Naive thymus-derived CD8-positive, alpha-beta T cell (primary cell): Measurements from ENCODE around the gene CAPZA1. TPM values are rescaled to one million over a fixed set of nuclear protein-coding genes. Genes with fewer than 3 reads are reported as not detected.

Experiments used
- ATAC-seq, 2 donors: fragments of 150-1000 bp; cut with Tn5 transposase in 1 of 2; sonication (Bioruptor Pico), chemical (Tn5 transposase) in 1 of 2; 1 replicate in 1 of 2; 2 replicates in 1 of 2; pipeline ENCODE4 v1.10.0; 2021; ENCODE audit warnings: mild to moderate bottlenecking in 2 of 2, moderate library complexity in 2 of 2
- POLR2A ChIA-PET: fragments of 350-600 bp; sonication (Branson Sonifier 250); formaldehyde crosslinking; loops from one replicate; lab custom pipeline; 2021; ENCODE audit warnings: antibody characterized with exemption; lab: Charles Lee
- DNase-seq, 10 donors: peaks; one replicate each; pipeline versions ENCODE4 v3.0.0 to v3.0.0-alpha.2; 2020 to 2022
- H3K27ac Mint-ChIP-seq, 10 donors: one replicate each; pipeline ENCODE4 v1.8.0; 2020 to 2022; ENCODE audit warnings: mild to moderate bottlenecking in 10 of 10, mixed read lengths in 10 of 10, moderate library complexity in 4 of 10, inconsistent platforms in 1 of 10
- H3K27me3 Mint-ChIP-seq, 5 donors: one replicate each; pipeline ENCODE4 v1.8.0; 2021 to 2022; ENCODE audit warnings: mixed read lengths in 5 of 5
- H3K36me3 Mint-ChIP-seq, 3 donors: one replicate each; pipeline ENCODE4 v1.8.0; 2020 to 2022; ENCODE audit warnings: mixed read lengths in 3 of 3, mild to moderate bottlenecking in 2 of 3, inconsistent platforms in 1 of 3
- H3K4me1 Mint-ChIP-seq, 4 donors: one replicate each; pipeline ENCODE4 v1.8.0; 2021 to 2022; ENCODE audit warnings: mixed read lengths in 4 of 4
- H3K4me3 Mint-ChIP-seq, 10 donors: one replicate each; pipeline ENCODE4 v1.8.0; 2020 to 2022; ENCODE audit warnings: mild to moderate bottlenecking in 10 of 10, mixed read lengths in 10 of 10, moderate library complexity in 6 of 10, inconsistent platforms in 1 of 10
- H3K9me3 Mint-ChIP-seq, 9 donors: one replicate each; pipeline ENCODE4 v1.8.0; 2020 to 2022; ENCODE audit warnings: mixed read lengths in 9 of 9, mild to moderate bottlenecking in 3 of 9, inconsistent platforms in 1 of 9, moderate library complexity in 1 of 9
- polyA plus RNA-seq, 3 donors: library from polyadenylated mRNA; unstranded; fragments of 300-500 nt; fragmentation: Illumina TruSeq; gene quantifications; one replicate each; pipeline ENCODE4 v1.2.3, GENCODE V29; 2021
- total RNA-seq, 8 experiments: library from RNA in 2 of 8; stranded (reverse) in 2 of 8; gene quantifications; one replicate each; pipeline ENCODE4 v1.2.3 and lab custom pipeline; 2021 to 2026

CAPZA1 gene
- total and polyA plus RNA-seq, 5 experiments from 2014 or later = 100 to 169 (median 126) TPM

GRCh38 chr1:112672009-112672408 is 52.4 kb downstream of the CAPZA1 start:
- DNase-seq = no peak
- H3K4me3 Mint-ChIP-seq = no peak overlapping the region
- no peak for ATAC-seq
- POLR2A ChIA-PET = interaction anchor here (3.9 kb wide), 1 partner anchor 53 kb away, joined by 61 read pairs; the partner anchor contains the start of genes CAPZA1 and ST7L
- peaks cover 3 to 49% (median 13%) of the 10 kb centered on the region in 3 donors for H3K36me3 Mint-ChIP-seq
- no peaks in the 10 kb centered on the region for H3K9me3 Mint-ChIP-seq
- no peaks in the 10 kb centered on the region for H3K27me3 Mint-ChIP-seq
- peak overlapping the region in 9 of 10 donors; percentile 11 to 97 (median 65) for H3K27ac Mint-ChIP-seq
- H3K4me1 Mint-ChIP-seq = peaks cover 28 to 43% (median 40%) of the 10 kb centered on the region in 4 donors

DNA sequence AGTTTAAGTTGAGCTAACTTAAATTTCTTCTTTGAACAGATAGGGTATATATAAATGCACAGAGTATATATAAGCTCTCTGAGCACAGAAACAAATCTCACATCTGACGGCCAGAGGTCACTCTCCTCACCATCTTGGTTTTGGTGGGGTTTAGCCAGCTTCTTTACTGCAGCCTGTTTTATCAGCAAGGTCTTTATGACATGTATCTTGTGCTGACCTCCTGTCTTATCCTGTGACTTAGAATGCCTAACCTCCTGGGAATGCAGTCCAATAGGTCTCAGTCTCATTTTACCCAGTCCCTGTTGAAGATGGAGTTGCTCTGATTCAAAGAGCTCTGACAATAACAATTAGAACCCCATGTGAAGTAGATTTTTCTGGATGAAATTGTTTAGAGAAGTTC is 53.2 kb downstream of the CAPZA1 start:
- ATAC-seq = no peak
- Mint-ChIP-seq H3K4me3 (peak overlapping the region in 7 of 10 donors; percentile 21 to 98 (median 30)), H3K27me3 (no peaks in the 10 kb centered on the region), H3K4me1 (peaks cover 32 to 51% (median 47%) of the 10 kb centered on the region in 4 donors), H3K27ac (peak overlapping the region; percentile 6 to 97 (median 92)), H3K36me3 (peaks cover 0 to 41% (median 10%) of the 10 kb centered on the region in 3 donors), H3K9me3 (no peaks in the 10 kb centered on the region)
- DNase-seq = no peak
- POLR2A ChIA-PET = interaction anchor here (0.8 to 3.9 kb wide), 3 partner anchors 31 to 54 kb away, joined by 3 to 61 read pairs (median 4); partner anchors contain the start of genes CAPZA1, PPM1J and ST7L

GRCh38 chr1:112673592-112674439 is 54.2 kb downstream of the CAPZA1 start:
- H3K4me3 Mint-ChIP-seq = peak overlapping the region; percentile 91 to 99 (median 96)
- peak in 5 of 10 donors; percentile 5 to 40 (median 38) for DNase-seq
- peaks cover 0 to 31% (median 10%) of the 10 kb centered on the region in 3 donors for H3K36me3 Mint-ChIP-seq
- ATAC-seq = peak; percentile 12 to 46
- H3K4me1 Mint-ChIP-seq = peaks cover 38 to 55% (median 49%) of the 10 kb centered on the region in 4 donors
- no peaks in the 10 kb centered on the region for H3K9me3 Mint-ChIP-seq
- H3K27ac Mint-ChIP-seq = peak overlapping the region; percentile 91 to 97 (median 96)
- POLR2A ChIA-PET = interaction anchor here (0.9 to 3.9 kb wide), 9 partner anchors 11 to 1838 kb away, joined by 3 to 61 read pairs (median 5); partner anchors contain the start of genes CAPZA1, LRIG2, PPM1J and ST7L
- no peaks in the 10 kb centered on the region for H3K27me3 Mint-ChIP-seq

DNA sequence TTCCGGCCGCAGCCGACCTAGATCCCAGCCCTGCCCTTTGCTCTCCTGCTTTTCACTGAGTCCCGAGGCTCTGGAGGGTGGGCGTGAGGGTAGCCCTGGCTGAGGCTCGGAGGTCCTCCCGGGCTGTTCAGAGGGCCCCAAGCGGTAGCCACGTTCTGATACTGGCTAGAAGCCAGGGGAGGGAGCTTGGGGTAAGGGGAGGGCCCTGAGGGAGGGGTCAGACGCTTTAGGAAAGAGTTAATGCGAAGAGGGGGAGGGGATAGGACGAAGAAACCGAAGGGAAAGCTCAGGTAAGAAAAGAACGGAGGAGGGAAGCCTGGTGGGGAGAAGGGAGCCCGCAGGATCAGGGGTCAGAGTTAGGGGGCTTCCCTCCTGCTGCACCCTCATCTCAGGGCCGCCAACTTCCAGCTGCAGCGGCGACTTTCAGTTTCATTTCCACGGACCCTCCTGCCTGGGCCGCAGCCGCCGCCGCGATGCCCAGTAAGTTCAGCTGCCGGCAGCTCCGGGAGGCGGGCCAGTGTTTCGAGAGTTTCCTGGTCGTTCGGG is 54.9 kb downstream of the CAPZA1 start, which contains the start of gene MOV10:
MOV10 (plus strand) TSS at position 220 of the 546 bp plus-strand sequence; CDS start at position 474, 254 bp downstream.
- DNase-seq (peak; percentile 37 to 75 (median 56)), ATAC-seq (peak; percentile 63 to 70)
- Mint-ChIP-seq H3K27ac (peak within 1 kb of the TSS; percentile 91 to 97 (median 96)), H3K4me3 (peak within 1 kb of the TSS; percentile 91 to 99 (median 96)), H3K4me1 (peaks cover 43 to 61% (median 51%) of the 10 kb centered on the region in 4 donors), H3K9me3 (no peaks in the 10 kb centered on the region), H3K27me3 (no peaks in the 10 kb centered on the region), H3K36me3 (peaks cover 0 to 26% (median 7%) of the 10 kb centered on the region in 3 donors)
- POLR2A ChIA-PET = interaction anchor here (0.9 to 3.9 kb wide), 13 partner anchors 10 to 1838 kb away, joined by 3 to 61 read pairs (median 5); partner anchors contain the start of genes CAPZA1, LRIG2, PPM1J and ST7L

- H3K27me3 Mint-ChIP-seq = no peaks in the 10 kb centered on the region
- H3K27ac Mint-ChIP-seq = peak overlapping the region; percentile 91 to 97 (median 96)
- H3K4me1 Mint-ChIP-seq = peaks cover 47 to 63% (median 55%) of the 10 kb centered on the region in 4 donors
- peaks cover 0 to 3% (median 0%) of the 10 kb centered on the region in 9 donors for H3K9me3 Mint-ChIP-seq
- POLR2A ChIA-PET = interaction anchor here (0.6 to 3.9 kb wide), 16 partner anchors 10 to 1837 kb away, joined by 3 to 61 read pairs (median 4); partner anchors contain the start of genes CAPZA1, LRIG2, PPM1J and ST7L
- DNase-seq (peak; percentile 11 to 64 (median 47)), ATAC-seq (peak; percentile 47 to 60)
- H3K4me3 Mint-ChIP-seq = peak overlapping the region; percentile 91 to 99 (median 96)
- H3K36me3 Mint-ChIP-seq = peaks cover 0 to 20% (median 11%) of the 10 kb centered on the region in 3 donors
Measured at GRCh38 chr1:112674986-112675727, 55.5 kb downstream of the CAPZA1 start.

DNA sequence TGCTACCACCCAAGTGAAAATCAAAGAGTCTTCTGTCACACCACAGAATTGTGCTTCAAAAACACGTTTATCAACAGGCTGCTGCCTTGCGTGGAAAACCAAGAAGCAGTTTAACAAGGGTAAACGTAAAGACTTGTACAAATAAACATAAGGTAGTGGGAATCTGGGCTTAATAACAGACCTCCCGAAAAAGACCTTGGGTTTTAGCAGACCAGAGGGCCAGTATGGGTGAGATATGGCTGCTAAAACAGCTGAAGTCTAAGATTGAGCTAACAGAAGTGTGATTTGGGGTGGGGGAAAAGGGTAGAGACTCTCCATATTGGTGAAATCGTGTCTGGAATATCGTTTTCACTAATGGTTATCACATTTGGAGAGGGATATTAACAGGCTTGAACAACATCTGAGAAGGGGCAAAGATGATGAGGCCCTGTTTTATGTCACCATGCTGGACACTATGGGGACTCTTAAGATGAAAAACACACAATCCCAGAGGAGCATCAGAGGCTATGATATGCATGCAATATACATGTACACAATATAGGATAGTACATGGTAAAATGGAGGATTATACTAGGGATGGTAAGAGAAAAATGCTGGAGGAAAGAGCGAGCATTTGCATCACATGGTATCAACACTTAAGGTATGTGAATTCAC is 56.2 kb downstream of the CAPZA1 start:
- Mint-ChIP-seq H3K4me1 (peaks cover 47 to 63% (median 56%) of the 10 kb centered on the region in 4 donors), H3K27ac (peak overlapping the region; percentile 59 to 94 (median 87)), H3K9me3 (peaks cover 0 to 3% (median 0%) of the 10 kb centered on the region in 9 donors)

GRCh38 chr1:112676543-112676942 is 56.9 kb downstream of the CAPZA1 start:
- Mint-ChIP-seq H3K9me3 (peaks cover 0 to 3% (median 0%) of the 10 kb centered on the region in 9 donors), H3K36me3 (peaks cover 0 to 12% (median 10%) of the 10 kb centered on the region in 3 donors), H3K4me3 (peak overlapping the region; percentile 78 to 98 (median 84)), H3K27ac (peak overlapping the region in 9 of 10 donors; percentile 7 to 88 (median 61)), H3K4me1 (peaks cover 45 to 63% (median 57%) of the 10 kb centered on the region in 4 donors), H3K27me3 (no peaks in the 10 kb centered on the region)
- POLR2A ChIA-PET = no interaction called here
- ATAC-seq (no peak), DNase-seq (no peak)

More for the DNA sequence above, 56.2 kb downstream of the CAPZA1 start:
- ATAC-seq (no peak), DNase-seq (no peak)
- POLR2A ChIA-PET = interaction anchor here (0.6 to 3.9 kb wide), 9 partner anchors 14 to 57 kb away, joined by 3 to 61 read pairs (median 5); partner anchors contain the start of genes CAPZA1, PPM1J and ST7L
- Mint-ChIP-seq H3K36me3 (peaks cover 0 to 14% (median 10%) of the 10 kb centered on the region in 3 donors), H3K4me3 (peak overlapping the region; percentile 78 to 98 (median 84)), H3K27me3 (no peaks in the 10 kb centered on the region)

DNA sequence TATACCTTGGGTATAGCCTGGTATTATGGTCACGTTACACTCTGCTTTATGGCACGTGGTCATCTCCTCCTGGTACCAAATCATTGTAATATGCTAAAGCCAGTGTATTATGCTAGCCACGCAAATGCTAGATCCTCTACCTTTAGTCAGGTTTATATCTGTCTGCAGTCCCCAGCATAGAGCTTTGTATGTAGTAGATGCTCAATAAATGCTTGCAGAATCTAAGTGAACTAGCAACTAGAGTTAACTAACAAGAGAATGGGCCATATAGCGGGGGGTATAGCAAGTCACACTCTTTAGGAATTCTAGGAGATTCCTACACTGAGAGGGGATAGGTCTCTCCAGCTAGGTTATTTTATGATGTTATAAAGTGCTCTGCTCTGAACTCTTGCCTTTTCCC is 57.9 kb downstream of the CAPZA1 start:
- POLR2A ChIA-PET = no interaction called here
- H3K4me1 Mint-ChIP-seq = peaks cover 45 to 63% (median 58%) of the 10 kb centered on the region in 4 donors
- no peaks in the 10 kb centered on the region for H3K27me3 Mint-ChIP-seq
- H3K9me3 Mint-ChIP-seq = peaks cover 0 to 3% (median 0%) of the 10 kb centered on the region in 9 donors
- H3K4me3 Mint-ChIP-seq = no peak overlapping the region
- DNase-seq = no peak
- H3K36me3 Mint-ChIP-seq = peaks cover 0 to 12% (median 9%) of the 10 kb centered on the region in 3 donors
- peak overlapping the region in 3 of 10 donors; percentile 20 to 35 (median 29) for H3K27ac Mint-ChIP-seq
- ATAC-seq = no peak

DNA sequence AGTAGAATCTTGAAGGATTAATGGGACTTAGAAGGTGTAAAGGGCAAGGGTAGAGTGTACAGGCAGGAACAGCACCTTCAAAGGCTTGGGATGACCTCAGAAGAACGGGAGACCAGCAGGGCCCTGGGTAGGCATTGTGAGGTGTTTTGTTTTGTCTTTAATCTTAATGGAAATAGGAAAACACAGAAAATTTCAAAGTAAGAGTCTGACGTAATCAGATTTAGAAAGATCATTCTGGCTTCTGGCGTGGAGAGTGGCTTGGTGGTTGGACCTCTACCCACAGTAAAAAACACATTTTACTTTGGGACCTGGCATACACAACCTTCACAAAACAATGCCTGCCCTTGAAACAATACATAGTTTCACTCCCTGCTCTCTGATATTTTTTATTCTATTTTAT is 59.0 kb downstream of the CAPZA1 start:
- H3K36me3 Mint-ChIP-seq = peaks cover 0 to 14% (median 12%) of the 10 kb centered on the region in 3 donors
- H3K4me1 Mint-ChIP-seq = peaks cover 40 to 63% (median 51%) of the 10 kb centered on the region in 4 donors
- POLR2A ChIA-PET = no interaction called here

GRCh38 chr1:112685913-112686312 is 66.3 kb downstream of the CAPZA1 start:
- no peak overlapping the region for H3K27ac Mint-ChIP-seq
- peaks cover 6 to 30% (median 19%) of the 10 kb centered on the region in 4 donors for H3K4me1 Mint-ChIP-seq
- H3K27me3 Mint-ChIP-seq = no peaks in the 10 kb centered on the region
- POLR2A ChIA-PET = interaction anchor here (1.4 kb wide), 1 partner anchor 11 kb away, joined by 3 read pairs; the partner anchor contains the start of gene MOV10
- H3K36me3 Mint-ChIP-seq = peaks cover 0 to 46% (median 10%) of the 10 kb centered on the region in 3 donors
- no peak for ATAC-seq
- H3K4me3 Mint-ChIP-seq = no peak overlapping the region
- DNase-seq = no peak
- no peaks in the 10 kb centered on the region for H3K9me3 Mint-ChIP-seq

More for the DNA sequence above, 59.0 kb downstream of the CAPZA1 start:
- H3K4me3 Mint-ChIP-seq = peak overlapping the region in 1 of 10 donors; percentile 8
- no peaks in the 10 kb centered on the region for H3K27me3 Mint-ChIP-seq
- H3K27ac Mint-ChIP-seq = peak overlapping the region in 2 of 10 donors; percentile 0 to 56
- no peak for ATAC-seq
- peaks cover 0 to 3% (median 0%) of the 10 kb centered on the region in 9 donors for H3K9me3 Mint-ChIP-seq
- no peak for DNase-seq

- no peaks in the 10 kb centered on the region for H3K27me3 Mint-ChIP-seq
- H3K27ac Mint-ChIP-seq = peak overlapping the region in 3 of 10 donors; percentile 43 to 48 (median 43)
Measured at GRCh38 chr1:112686417-112686816, 66.8 kb downstream of the CAPZA1 start.

More at GRCh38 chr1:112686417-112686816, 66.8 kb downstream of the CAPZA1 start:
- ATAC-seq (no peak), DNase-seq (no peak)
- Mint-ChIP-seq H3K36me3 (peaks cover 0 to 48% (median 7%) of the 10 kb centered on the region in 3 donors), H3K4me3 (no peak overlapping the region), H3K4me1 (peaks cover 6 to 30% (median 19%) of the 10 kb centered on the region in 4 donors), H3K9me3 (no peaks in the 10 kb centered on the region)
- POLR2A ChIA-PET = interaction anchor here (1.4 kb wide), 1 partner anchor 11 kb away, joined by 3 read pairs; the partner anchor contains the start of gene MOV10
